Measurements from ENCODE around the gene SKA2. TPM values are rescaled to one million over a fixed set of nuclear protein-coding genes. Genes with fewer than 3 reads are reported as not detected.
A peak's percentile ranks its signal among the peaks of the same experiment; 100 is the strongest.

Gene SKA2
- total and polyA plus RNA-seq, 9 of the 15 experiments (the other 6 are each of a cell fraction or from before 2014, with no cell fraction given): 58.1 to 183 (median 133) TPM

- TF ChIP-seq TOE1 (IDR thresholded peaks at IDR 0.05; ENCODE audit: borderline replicate concordance) (peak; percentile 91), TOE1 (CRISPR knock-in tag; IDR thresholded peaks at IDR 0.05; ENCODE audit: borderline replicate concordance, low read depth) (no peak; the same call in 1 of the 2 replicates), ARNT (IDR thresholded peaks at IDR 0.05) (no peak), U2AF2 (optimal IDR thresholded peaks at IDR 0.05; ENCODE audit: low read depth, low read length) (no peak), ETV5 (CRISPR knock-in tag; IDR thresholded peaks at IDR 0.05; ENCODE audit: low read depth) (no peak), NRF1 (conservative IDR thresholded peaks at IDR 0.05 in 1 of 2, IDR thresholded peaks at IDR 0.05 in 1 of 2) (peak; percentile 100), MYNN (IDR thresholded peaks at IDR 0.05) (peak; percentile 51; the same call in 1 of the 2 replicates), MYNN (CRISPR knock-in tag; IDR thresholded peaks at IDR 0.05) (no peak), ZFPM2 (CRISPR knock-in tag; IDR thresholded peaks at IDR 0.05) (no peak), CREBBP (IDR thresholded peaks at IDR 0.05; ENCODE audit: low read depth, low read length) (no peak), TEAD2 (tag; IDR thresholded peaks at IDR 0.05) (no peak), ZNF324 (CRISPR knock-in tag; IDR thresholded peaks at IDR 0.05) (no peak), ZNF655 (CRISPR knock-in tag; IDR thresholded peaks at IDR 0.05) (no peak), KAT2B (IDR thresholded peaks at IDR 0.05; ENCODE audit: low read depth, low read length) (no peak), MXI1 (IDR thresholded peaks at IDR 0.05; ENCODE audit: low read depth, low read length) (peak; percentile 15), RNF2 (IDR thresholded peaks at IDR 0.05) (peak; percentile 39; the same call in 1 of the 2 replicates), E2F1 (CRISPR knock-in tag; IDR thresholded peaks at IDR 0.05) (peak; percentile 98), HDAC1 (IDR thresholded peaks at IDR 0.05) (peak in 1 of 2 experiments; percentile 66; a peak in 3 of 4 replicates), KDM1A (IDR thresholded peaks at IDR 0.05) (peak; percentile 73 to 78), ZNF668 (CRISPR knock-in tag; IDR thresholded peaks at IDR 0.05) (no peak), PML (IDR thresholded peaks at IDR 0.05; ENCODE audit: low read length) (peak; percentile 63; the same call in 1 of the 2 replicates), ZNF217 (CRISPR knock-in tag; IDR thresholded peaks at IDR 0.05) (no peak), ZNF780A (CRISPR knock-in tag; IDR thresholded peaks at IDR 0.05) (no peak), GABPB2 (CRISPR knock-in tag; conservative IDR thresholded peaks at IDR 0.05) (no peak), HMBOX1 (IDR thresholded peaks at IDR 0.05) (peak; percentile 76)
Measured at GRCh38 chr17:59106463-59107305, 48.3 kb downstream of the SKA2 start, which contains the start of gene TRIM37 (continued).

Data from K562 (cell line).